Panc1 (cell line): ENCODE measurements around the gene GREB1. TPM values are rescaled to one million over a fixed set of nuclear protein-coding genes. Genes with fewer than 3 reads are reported as not detected.

Experiments used
- ATAC-seq: fragments of 200-7000 bp; cut with Tn5 transposase; 2 replicates; pipeline ENCODE4 v1.9.1; 2020; ENCODE audit warnings: mild to moderate bottlenecking, moderate library complexity
- BruUV-seq: library from RNA; stranded (reverse); fragments of 400-500 nt; replicated peaks from 2 replicates; lab custom pipeline; 2021; lab: Mats Ljungman, UMichigan
- CTCF ChIA-PET: fragments of 300-600 bp; sonication (Branson Sonifier 250); formaldehyde crosslinking; loops from one replicate; lab custom pipeline; 2022; ENCODE audit warnings: antibody characterized with exemption; lab: Charles Lee
- POLR2A ChIA-PET: fragments of 300-600 bp; sonication (Branson Sonifier 250); formaldehyde crosslinking; loops from one replicate; lab custom pipeline; 2022; ENCODE audit warnings: antibody characterized with exemption; lab: Charles Lee
- DNase-seq: peaks from one replicate; pipeline ENCODE4 v3.0.0-alpha.2; 2010; ENCODE audit warnings: low read depth, low spot score
- H3K27ac ChIP-seq: 2 replicates; pipeline ENCODE4 v1.5.1; 2011; ENCODE audit warnings: mild to moderate bottlenecking, low read length, inconsistent platforms
- H3K27me3 ChIP-seq: fragments of 200-500 bp; sonication (Bioruptor generic); 2 replicates; pipeline ENCODE4 v1.6.0; 2014; ENCODE audit warnings: low read length, inconsistent platforms; ENCODE audit not compliant: control insufficient read depth, insufficient read depth
- H3K36me3 ChIP-seq: fragments of 200-500 bp; sonication (Bioruptor generic); 2 replicates; pipeline ENCODE4 v1.5.1; 2014; ENCODE audit warnings: inconsistent platforms, mild to moderate bottlenecking, low read length, moderate library complexity; ENCODE audit not compliant: control insufficient read depth, insufficient read depth
- H3K4me1 ChIP-seq: 2 replicates; pipeline ENCODE4 v1.5.1; 2011; ENCODE audit warnings: inconsistent platforms, mild to moderate bottlenecking, low read length, moderate library complexity; ENCODE audit not compliant: control insufficient read depth, insufficient read depth
- H3K4me3 ChIP-seq, 2 experiments: 2 replicates each; pipeline ENCODE4 v1.5.1; 2011 to 2012; ENCODE audit warnings: low read depth in 2 of 2, low read length in 2 of 2, mild to moderate bottlenecking in 2 of 2, inconsistent platforms in 1 of 2, moderate library complexity in 1 of 2
- H3K9me3 ChIP-seq: fragments of 200-500 bp; sonication (Bioruptor generic); 2 replicates; pipeline ENCODE4 v1.5.1; 2014; ENCODE audit warnings: low read depth, mild to moderate bottlenecking, inconsistent platforms, low read length, moderate library complexity; ENCODE audit not compliant: control insufficient read depth, insufficient read depth
- CTCF ChIP-seq: fragments of 450-650 bp; IDR thresholded peaks from 2 replicates; pipeline ENCODE4 v1.5.1; 2017; ENCODE audit warnings: mild to moderate bottlenecking
- POLR2AphosphoS5 ChIP-seq: IDR thresholded peaks from 2 replicates; pipeline ENCODE4 v1.6.1; 2012; ENCODE audit warnings: mild to moderate bottlenecking, low read depth, low read length, moderate library complexity
- REST ChIP-seq, 2 experiments: IDR thresholded peaks; 2 replicates each; pipeline ENCODE4 v1.6.1; 2011 to 2012; ENCODE audit warnings: low read depth in 2 of 2, control low read depth in 1 of 2, low read length in 1 of 2, mild to moderate bottlenecking in 1 of 2, moderate library complexity in 1 of 2; ENCODE audit not compliant: insufficient read depth in 1 of 2
- SIN3A ChIP-seq: IDR thresholded peaks from 2 replicates; pipeline ENCODE4 v1.6.1; 2012; ENCODE audit warnings: low read depth, mild to moderate bottlenecking, low read length, moderate library complexity, borderline replicate concordance; ENCODE audit not compliant: insufficient read depth
- TCF7L2 ChIP-seq: IDR thresholded peaks from 2 replicates; pipeline ENCODE4 v1.6.1; 2011; ENCODE audit warnings: mild to moderate bottlenecking, low read depth, low read length, inconsistent platforms
- in situ Hi-C: cut with HindIII; loops from 2 replicates; pipeline ENCODE4 v1.10.0; 2016; ENCODE audit warnings: low sequenced_read_pairs, low pct_unique_long_range_greater_than_20kb
- intact Hi-C: fragments of 100-400 bp; cut with micrococcal nuclease; formaldehyde crosslinking; loops from one replicate; pipeline ENCODE4 v1.10.0; 2022; ENCODE audit not compliant: unreplicated experiment
- total RNA-seq: library from RNA; stranded (reverse); gene quantifications from one replicate; pipeline ENCODE4 v1.2.1, GENCODE V29; 2021; ENCODE audit not compliant: unreplicated experiment

GREB1 gene
- total RNA-seq, 1 experiment from 2014 or later = 0.90 TPM

- ChIA-PET POLR2A (no interaction called here), CTCF (no interaction called here)
- TF ChIP-seq SIN3A (no peak), TCF7L2 (no peak), POLR2AphosphoS5 (no peak), CTCF (no peak), REST (IDR thresholded peaks at IDR 0.05; ENCODE audit: insufficient read depth in 1 of 2, low read depth in 2 of 2, low read length in 1 of 2) (no peak)
- Histone ChIP-seq H3K9me3 (no peaks in the 10 kb centered on the region), H3K4me1 (no peaks in the 10 kb centered on the region), H3K27ac (no peak overlapping the region), H3K36me3 (no peaks in the 10 kb centered on the region), H3K4me3 (no peak overlapping the region), H3K27me3 (no peaks in the 10 kb centered on the region)
- intact Hi-C loops (no loop called here), in situ Hi-C loops (no loop called here)
- no peak for DNase-seq
- ATAC-seq = no peak
- no TSS peak for BruUV-seq
These were observed 35.8 kb downstream of the GREB1 start for GRCh38 chr2:11569636-11570035.

- no peak overlapping the region for H3K4me3 ChIP-seq
- intact Hi-C loops (no loop called here), in situ Hi-C loops (no loop called here)
- no peaks in the 10 kb centered on the region for H3K4me1 ChIP-seq
- H3K9me3 ChIP-seq = no peaks in the 10 kb centered on the region
- CTCF ChIA-PET = no interaction called here
- no peak for DNase-seq
- no peaks in the 10 kb centered on the region for H3K27me3 ChIP-seq
- POLR2A ChIA-PET = no interaction called here
- no TSS peak for BruUV-seq
- no peak overlapping the region for H3K27ac ChIP-seq
- no peaks in the 10 kb centered on the region for H3K36me3 ChIP-seq
- TF ChIP-seq TCF7L2 = no peak
- no peak for TF ChIP-seq POLR2AphosphoS5
- TF ChIP-seq CTCF = no peak
- no peak for TF ChIP-seq SIN3A
- TF ChIP-seq REST (IDR thresholded peaks at IDR 0.05; ENCODE audit: insufficient read depth in 1 of 2, low read depth in 2 of 2, low read length in 1 of 2) = no peak
- ATAC-seq = no peak
These were observed 37.3 kb downstream of the GREB1 start for GRCh38 chr2:11571170-11571569.
